Endothelial cell of umbilical vein (primary cell): ENCODE results near the gene PCDH9. TPM values are rescaled to one million over a fixed set of nuclear protein-coding genes. Genes with fewer than 3 reads are reported as not detected.

Experiments
- BruUV-seq: library from RNA; stranded (reverse); fragments of 400-500 nt; replicated peaks from 2 replicates; lab custom pipeline; 2021; lab: Mats Ljungman, UMichigan
- CTCF ChIA-PET: fragments of 300-600, 350-600 bp; sonication (Branson Sonifier 250); formaldehyde crosslinking; loops from one replicate; lab custom pipeline; 2021; ENCODE audit warnings: antibody characterized with exemption, inconsistent platforms; lab: Charles Lee
- POLR2A ChIA-PET: fragments of 300-600, 350-600 bp; sonication (Branson Sonifier 250); formaldehyde crosslinking; loops from one replicate; lab custom pipeline; 2021; ENCODE audit warnings: antibody characterized with exemption, inconsistent platforms; lab: Charles Lee
- DNase-seq: peaks from one replicate; pipeline ENCODE4 v3.0.0-alpha.2; 2011; ENCODE audit warnings: low read depth, low spot score
- FAIRE-seq: peaks from 2 replicates; lab custom pipeline; 2011; peaks lifted over from hg19 to GRCh38; lab: Jason Lieb, UNC
- H2AFZ ChIP-seq: 2 replicates; pipeline ENCODE4 v1.6.0; 2012; ENCODE audit warnings: low read depth, low read length, control low read depth, inconsistent platforms
- H3K27ac ChIP-seq: 2 replicates; pipeline ENCODE4 v1.5.1; 2011; ENCODE audit warnings: low read depth, mild to moderate bottlenecking, control low read depth, low read length, moderate library complexity; ENCODE audit not compliant: insufficient read depth
- H3K27me3 ChIP-seq, 2 experiments: 2 replicates each; pipeline versions ENCODE4 v1.6.0 to v1.6.1; 2011; ENCODE audit warnings: low read length in 2 of 2, mixed read lengths in 1 of 2; ENCODE audit not compliant: control insufficient read depth in 2 of 2, insufficient read depth in 2 of 2
- H3K36me3 ChIP-seq, 2 experiments: 2 replicates in 1 of 2; 3 replicates in 1 of 2; pipeline ENCODE4 v1.5.1; 2011; ENCODE audit warnings: low read length in 2 of 2, mild to moderate bottlenecking in 1 of 2, moderate library complexity in 1 of 2; ENCODE audit not compliant: control insufficient read depth in 2 of 2, insufficient read depth in 2 of 2; ENCODE audit errors: extremely low read depth in 1 of 2
- H3K4me1 ChIP-seq: 3 replicates; pipeline ENCODE4 v1.5.1; 2011; ENCODE audit warnings: mild to moderate bottlenecking, low read length; ENCODE audit not compliant: control insufficient read depth, insufficient read depth; ENCODE audit errors: extremely low read depth
- H3K4me2 ChIP-seq: 2 replicates; pipeline ENCODE4 v1.6.1; 2011; ENCODE audit warnings: low read length, control low read depth, mixed read lengths; ENCODE audit not compliant: insufficient read depth
- H3K4me3 ChIP-seq, 3 experiments: fragments of 200-600 bp in 1 of 3; sonication (generic), shearing (Covaris generic) in 1 of 3; replicated peaks in 1 of 3; 2 replicates each; pipeline ENCODE4 v1.5.1; 2011 to 2016; ENCODE audit warnings: control low read depth in 3 of 3, low read length in 3 of 3, mild to moderate bottlenecking in 2 of 3, inconsistent platforms in 1 of 3, low read depth in 1 of 3, moderate library complexity in 1 of 3; ENCODE audit not compliant: insufficient read depth in 1 of 3
- H3K79me2 ChIP-seq: 2 replicates; pipeline ENCODE4 v1.6.0; 2012; ENCODE audit warnings: low read length, inconsistent platforms; ENCODE audit not compliant: control insufficient read depth, insufficient read depth
- H3K9ac ChIP-seq: replicated peaks from 2 replicates; pipeline ENCODE3; 2011; ENCODE audit warnings: low read length, control low read depth; ENCODE audit not compliant: insufficient read depth; ENCODE audit errors: extremely low read depth
- H3K9me1 ChIP-seq: replicated peaks from 3 replicates; pipeline ENCODE4 v1.6.0; 2011; ENCODE audit warnings: mild to moderate bottlenecking, low read length; ENCODE audit not compliant: control insufficient read depth, insufficient read depth; ENCODE audit errors: extremely low read depth
- H3K9me3 ChIP-seq: replicated peaks from 2 replicates; pipeline ENCODE4 v1.5.1; 2012; ENCODE audit warnings: low read length, inconsistent platforms; ENCODE audit not compliant: control insufficient read depth, insufficient read depth
- H4K20me1 ChIP-seq: replicated peaks from 2 replicates; pipeline ENCODE3; 2011; ENCODE audit warnings: mild to moderate bottlenecking, low read length; ENCODE audit not compliant: control insufficient read depth, insufficient read depth; ENCODE audit errors: extremely low read depth
- CTCF ChIP-seq, 2 donors: IDR thresholded peaks; 1 replicate in 1 of 2; 2 replicates in 1 of 2; pipeline ENCODE4 v1.5.1; 2011; ENCODE audit warnings: low read length in 2 of 2, mild to moderate bottlenecking in 2 of 2, moderate library complexity in 2 of 2, control low read depth in 1 of 2, inconsistent platforms in 1 of 2, low read depth in 1 of 2; ENCODE audit not compliant: insufficient read depth in 1 of 2; ENCODE audit errors: extremely low read depth in 1 of 2
- EZH2 ChIP-seq: IDR thresholded peaks from 2 replicates; pipeline ENCODE4 v1.6.1; 2012; ENCODE audit warnings: borderline replicate concordance, low read depth, mild to moderate bottlenecking, moderate library complexity, low read length, inconsistent platforms; ENCODE audit not compliant: severe bottlenecking
- FOS ChIP-seq: IDR thresholded peaks from 2 replicates; pipeline ENCODE4 v1.6.1; 2011; ENCODE audit warnings: mild to moderate bottlenecking, low read length, moderate library complexity, borderline replicate concordance; ENCODE audit not compliant: insufficient read depth
- GATA2 ChIP-seq: IDR thresholded peaks from 2 replicates; pipeline ENCODE4 v1.7.0; 2011; ENCODE audit warnings: low read depth, mild to moderate bottlenecking, moderate library complexity, mixed read lengths, low read length; ENCODE audit not compliant: insufficient read length, insufficient read depth
- JUN ChIP-seq: IDR thresholded peaks from 2 replicates; pipeline ENCODE4 v1.6.1; 2011; ENCODE audit warnings: borderline replicate concordance, low read depth; ENCODE audit not compliant: insufficient read length, insufficient read depth
- MAX ChIP-seq: IDR thresholded peaks from 2 replicates; pipeline ENCODE4 v1.6.1; 2011; ENCODE audit not compliant: insufficient read depth, insufficient read length
- MYC ChIP-seq: IDR thresholded peaks from one replicate; pipeline ENCODE4 v1.6.1; 2011; ENCODE audit warnings: mild to moderate bottlenecking, low read depth, low read length
- POLR2A ChIP-seq: IDR thresholded peaks from 2 replicates; pipeline ENCODE4 v1.6.1; 2012; ENCODE audit warnings: low read depth, mild to moderate bottlenecking, control low read depth, low read length
- POLR2AphosphoS5 ChIP-seq: IDR thresholded peaks from 2 replicates; pipeline ENCODE4 v1.6.1; 2012; ENCODE audit warnings: low read depth, mild to moderate bottlenecking, control low read depth, low read length, moderate library complexity; ENCODE audit not compliant: insufficient read depth
- dilution Hi-C: fragments of 300-500 bp; cut with MboI; formaldehyde crosslinking; loops from one replicate; pipeline ENCODE4 v1.15.0; 2019; ENCODE audit warnings: low sequenced_read_pairs; ENCODE audit not compliant: extremely low pct_ligation_motif_present
- intact Hi-C: fragments of 100-400 bp; cut with micrococcal nuclease; formaldehyde crosslinking; loops from one replicate; pipeline ENCODE4 v1.10.0; 2022
- polyA plus RNA-seq, 4 experiments: library from polyadenylated mRNA; depleted of rRNA in 3 of 4; stranded (reverse) in 3 of 4; unstranded in 1 of 4; fragments of >200 nt; gene quantifications; 2 replicates each; pipeline versions ENCODE4 v1.2.1 to v1.2.3, GENCODE V29; 2011 to 2012; ENCODE audit warnings: missing spikeins in 1 of 4
- total RNA-seq: library from RNA; stranded (reverse); gene quantifications from 2 replicates; pipeline ENCODE4 v1.2.3, GENCODE V29; 2021

PCDH9 gene
- total and polyA plus RNA-seq, 2 donors (not counting 3 experiments of a cell fraction or from before 2014, with no cell fraction given): 1.1 to 5.2 TPM

GRCh38 chr13:66528180-66528579 lies 702.0 kb downstream of the PCDH9 start:
- dilution Hi-C loops (no loop called here), intact Hi-C loops (no loop called here)
- Histone ChIP-seq H3K9me3 (no peaks in the 10 kb centered on the region), H3K4me1 (no peaks in the 10 kb centered on the region), H3K4me3 (no peak overlapping the region), H3K79me2 (no peaks in the 10 kb centered on the region), H3K9ac (no peak overlapping the region), H3K36me3 (no peaks in the 10 kb centered on the region), H3K9me1 (no peaks in the 10 kb centered on the region), H3K27me3 (no peaks in the 10 kb centered on the region), H3K27ac (no peak overlapping the region), H2AFZ (no peak overlapping the region), H4K20me1 (no peaks in the 10 kb centered on the region), H3K4me2 (no peak overlapping the region)
- FAIRE-seq (no peak), DNase-seq (no peak)
- no peak for TF ChIP-seq FOS
- TF ChIP-seq MAX: no peak
- no peak for TF ChIP-seq GATA2
- no peak for TF ChIP-seq MYC
- TF ChIP-seq POLR2AphosphoS5: no peak
- TF ChIP-seq CTCF (IDR thresholded peaks at IDR 0.05; ENCODE audit: extremely low read depth in 1 of 2, insufficient read depth in 1 of 2, low read depth in 1 of 2, low read length in 2 of 2): no peak
- no peak for TF ChIP-seq EZH2
- TF ChIP-seq JUN: no peak
- TF ChIP-seq POLR2A: no peak
- no TSS peak for BruUV-seq
- POLR2A ChIA-PET: interaction anchor here (0.6 kb wide), 1 partner anchor 636 kb away, joined by 4 read pairs; no protein-coding TSS in a partner anchor
- CTCF ChIA-PET: no interaction called here
